NT2/D1 (cell line): ENCODE results near the gene CATSPER3.

Experiments
- DNase-seq: peaks from one replicate; pipeline ENCODE4 v3.0.0-alpha.2; 2011; ENCODE audit warnings: low read depth, low spot score
- H3K27me3 ChIP-seq: 2 replicates; pipeline ENCODE4 v1.6.0; 2011; ENCODE audit warnings: mild to moderate bottlenecking; ENCODE audit not compliant: insufficient read length, insufficient read depth
- H3K36me3 ChIP-seq: 2 replicates; pipeline ENCODE4 v1.6.1; 2011; ENCODE audit warnings: mild to moderate bottlenecking, low read length, mixed read lengths; ENCODE audit not compliant: insufficient read depth, insufficient read length
- H3K4me1 ChIP-seq: 2 replicates; pipeline ENCODE4 v1.5.1; 2011; ENCODE audit not compliant: insufficient read depth, insufficient read length
- H3K4me3 ChIP-seq: 2 replicates; pipeline ENCODE4 v1.5.1; 2011; ENCODE audit warnings: low read depth; ENCODE audit not compliant: insufficient read length
- H3K9ac ChIP-seq: 2 replicates; pipeline ENCODE4 v1.6.0; 2011; ENCODE audit warnings: low read depth; ENCODE audit not compliant: insufficient read length
- H3K9me3 ChIP-seq: 2 replicates; pipeline ENCODE4 v1.5.1; 2011; ENCODE audit warnings: mild to moderate bottlenecking, low read length; ENCODE audit not compliant: insufficient read depth
- SUZ12 ChIP-seq: IDR thresholded peaks from 2 replicates; pipeline ENCODE4 v1.6.1; 2011; ENCODE audit not compliant: insufficient read length, insufficient read depth; ENCODE audit errors: extremely low read depth
- YY1 ChIP-seq: IDR thresholded peaks from 2 replicates; pipeline ENCODE4 v1.6.1; 2011; ENCODE audit not compliant: insufficient read length, insufficient read depth
- ZNF274 ChIP-seq: IDR thresholded peaks from 2 replicates; pipeline ENCODE4 v1.6.1; 2011; ENCODE audit warnings: mild to moderate bottlenecking, low read depth, low read length

The CATSPER3 gene

GRCh38 chr5:134938030-134938429, 29.7 kb upstream of the CATSPER3 start:
- TF ChIP-seq ZNF274 = no peak
- TF ChIP-seq SUZ12 = no peak
- no peak for TF ChIP-seq YY1
- Histone ChIP-seq H3K4me3 (no peak overlapping the region), H3K9ac (no peak overlapping the region), H3K4me1 (no peaks in the 10 kb centered on the region), H3K27me3 (no peaks in the 10 kb centered on the region), H3K36me3 (peaks cover 24% of the 10 kb centered on the region), H3K9me3 (no peaks in the 10 kb centered on the region)
- DNase-seq = no peak

- H3K9me3 ChIP-seq = no peaks in the 10 kb centered on the region
- no peak for DNase-seq
- H3K9ac ChIP-seq = no peak overlapping the region
- no peak overlapping the region for H3K4me3 ChIP-seq
- no peaks in the 10 kb centered on the region for H3K4me1 ChIP-seq
- peaks cover 19% of the 10 kb centered on the region for H3K36me3 ChIP-seq
- TF ChIP-seq YY1 (no peak), ZNF274 (no peak), SUZ12 (no peak)
- H3K27me3 ChIP-seq = no peaks in the 10 kb centered on the region
Observed at GRCh38 chr5:134939500-134939899, 28.2 kb upstream of the CATSPER3 start.

- TF ChIP-seq YY1 (no peak), ZNF274 (no peak), SUZ12 (no peak)
- Histone ChIP-seq H3K9me3 (no peaks in the 10 kb centered on the region), H3K4me1 (no peaks in the 10 kb centered on the region), H3K27me3 (no peaks in the 10 kb centered on the region), H3K36me3 (peaks cover 9% of the 10 kb centered on the region), H3K9ac (no peak overlapping the region), H3K4me3 (no peak overlapping the region)
- DNase-seq = no peak
Observed at GRCh38 chr5:134943547-134943946, 24.2 kb upstream of the CATSPER3 start.

- TF ChIP-seq YY1 = no peak
- TF ChIP-seq ZNF274 = no peak
- no peak for TF ChIP-seq SUZ12
- H3K4me1 ChIP-seq = no peaks in the 10 kb centered on the region
- no peaks in the 10 kb centered on the region for H3K9me3 ChIP-seq
- H3K4me3 ChIP-seq = no peak overlapping the region
- no peak for DNase-seq
- peaks cover 5% of the 10 kb centered on the region for H3K36me3 ChIP-seq
- H3K9ac ChIP-seq = no peak overlapping the region
- H3K27me3 ChIP-seq = no peaks in the 10 kb centered on the region
Observed at GRCh38 chr5:134944630-134945029, 23.1 kb upstream of the CATSPER3 start.

- no peak overlapping the region for H3K4me3 ChIP-seq
- H3K36me3 ChIP-seq = peaks cover under 1% of the 10 kb centered on the region
- TF ChIP-seq YY1 (no peak), SUZ12 (no peak), ZNF274 (no peak)
- DNase-seq = no peak
- H3K9ac ChIP-seq = no peak overlapping the region
- H3K27me3 ChIP-seq = no peaks in the 10 kb centered on the region
- no peaks in the 10 kb centered on the region for H3K9me3 ChIP-seq
- H3K4me1 ChIP-seq = no peaks in the 10 kb centered on the region
Observed at GRCh38 chr5:134945041-134945440, 22.7 kb upstream of the CATSPER3 start.

DNA sequence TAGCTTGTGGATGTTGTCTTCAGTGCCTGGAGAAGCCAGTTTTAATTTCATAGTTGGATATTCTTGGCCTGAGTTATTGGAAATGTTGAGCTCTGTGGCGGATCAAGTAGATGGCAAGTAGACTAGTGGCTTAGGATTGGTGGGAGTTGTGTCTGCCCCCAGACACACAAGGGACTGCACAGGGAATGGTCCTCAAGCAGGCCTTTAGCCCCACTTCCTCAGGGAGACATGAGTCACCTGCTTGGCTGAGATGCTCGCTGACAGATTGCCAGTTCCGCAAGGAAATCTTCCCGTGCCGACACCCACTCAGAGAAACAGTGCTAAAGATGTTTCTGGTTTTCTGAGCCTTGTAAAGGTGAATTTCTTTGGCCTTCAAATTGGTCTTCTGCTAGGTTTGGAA, 18.8 kb upstream of the CATSPER3 start:
- TF ChIP-seq ZNF274 (no peak), YY1 (no peak), SUZ12 (no peak)
- H3K36me3 ChIP-seq = no peaks in the 10 kb centered on the region
- no peak overlapping the region for H3K9ac ChIP-seq
- DNase-seq = no peak
- H3K9me3 ChIP-seq = peaks cover 5% of the 10 kb centered on the region
- H3K27me3 ChIP-seq = no peaks in the 10 kb centered on the region
- H3K4me1 ChIP-seq = no peaks in the 10 kb centered on the region
- no peak overlapping the region for H3K4me3 ChIP-seq

DNA sequence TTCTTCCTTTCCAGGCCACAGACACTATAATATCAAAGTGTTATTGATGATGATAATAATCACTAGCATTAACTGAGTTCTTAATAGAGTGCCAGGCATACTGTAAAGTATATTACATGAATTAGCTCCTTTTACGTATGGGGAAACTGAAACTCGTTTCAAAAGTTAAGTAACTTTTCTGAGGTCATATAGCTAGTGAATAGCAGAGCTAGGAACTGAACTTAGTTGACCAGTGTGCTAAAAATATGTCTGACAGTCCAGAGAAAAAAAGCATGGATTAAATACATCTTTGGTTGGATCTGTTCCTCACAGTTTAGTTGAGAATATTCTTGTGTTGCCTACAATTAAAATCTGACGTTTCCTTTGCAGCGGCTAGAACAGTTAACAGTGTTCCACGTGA, 18.4 kb upstream of the CATSPER3 start:
- H3K4me3 ChIP-seq = no peak overlapping the region
- H3K36me3 ChIP-seq = no peaks in the 10 kb centered on the region
- no peak for TF ChIP-seq SUZ12
- H3K9me3 ChIP-seq = peaks cover 9% of the 10 kb centered on the region
- no peaks in the 10 kb centered on the region for H3K4me1 ChIP-seq
- no peak overlapping the region for H3K9ac ChIP-seq
- H3K27me3 ChIP-seq = no peaks in the 10 kb centered on the region
- DNase-seq = no peak

GRCh38 chr5:134957920-134958608, 9.6 kb upstream of the CATSPER3 start:
- DNase-seq = no peak
- no peak overlapping the region for H3K4me3 ChIP-seq
- peaks cover 14% of the 10 kb centered on the region for H3K9me3 ChIP-seq
- H3K9ac ChIP-seq = peak overlapping the region; percentile 8
- H3K4me1 ChIP-seq = no peaks in the 10 kb centered on the region
- peaks cover 9% of the 10 kb centered on the region for H3K36me3 ChIP-seq
- H3K27me3 ChIP-seq = no peaks in the 10 kb centered on the region
- TF ChIP-seq ZNF274 = no peak
- no peak for TF ChIP-seq YY1
- TF ChIP-seq SUZ12 = no peak
